ENCODE results near the gene TRPM2.

Gene TRPM2

DNA sequence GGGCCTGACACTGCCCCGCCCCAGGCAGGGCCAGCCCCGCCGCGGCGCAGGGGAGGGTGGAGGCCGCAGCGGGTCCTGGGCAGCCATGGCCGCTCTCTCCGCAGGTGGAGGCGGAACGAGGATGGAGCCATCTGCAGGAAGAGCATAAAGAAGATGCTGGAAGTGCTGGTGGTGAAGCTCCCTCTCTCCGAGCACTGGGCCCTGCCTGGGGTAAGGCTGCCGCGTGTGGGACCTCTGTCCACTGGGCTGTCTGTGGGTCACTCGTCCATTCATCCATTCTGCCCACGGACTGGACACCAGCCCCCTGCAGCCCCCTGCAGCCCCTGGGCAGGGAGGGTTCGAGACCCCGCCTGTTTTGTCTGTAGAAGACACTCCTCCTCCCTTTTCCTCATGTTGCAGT lies 83.5 kb downstream of the TRPM2 start:
- no peak overlapping the region for H3K4me3 ChIP-seq (ENCODE audit: low read depth, low read length)
- no peaks in the 10 kb centered on the region for H3K27me3 ChIP-seq (ENCODE audit: insufficient read depth, low read depth, severe bottlenecking)
- TF ChIP-seq, protein P1, sequence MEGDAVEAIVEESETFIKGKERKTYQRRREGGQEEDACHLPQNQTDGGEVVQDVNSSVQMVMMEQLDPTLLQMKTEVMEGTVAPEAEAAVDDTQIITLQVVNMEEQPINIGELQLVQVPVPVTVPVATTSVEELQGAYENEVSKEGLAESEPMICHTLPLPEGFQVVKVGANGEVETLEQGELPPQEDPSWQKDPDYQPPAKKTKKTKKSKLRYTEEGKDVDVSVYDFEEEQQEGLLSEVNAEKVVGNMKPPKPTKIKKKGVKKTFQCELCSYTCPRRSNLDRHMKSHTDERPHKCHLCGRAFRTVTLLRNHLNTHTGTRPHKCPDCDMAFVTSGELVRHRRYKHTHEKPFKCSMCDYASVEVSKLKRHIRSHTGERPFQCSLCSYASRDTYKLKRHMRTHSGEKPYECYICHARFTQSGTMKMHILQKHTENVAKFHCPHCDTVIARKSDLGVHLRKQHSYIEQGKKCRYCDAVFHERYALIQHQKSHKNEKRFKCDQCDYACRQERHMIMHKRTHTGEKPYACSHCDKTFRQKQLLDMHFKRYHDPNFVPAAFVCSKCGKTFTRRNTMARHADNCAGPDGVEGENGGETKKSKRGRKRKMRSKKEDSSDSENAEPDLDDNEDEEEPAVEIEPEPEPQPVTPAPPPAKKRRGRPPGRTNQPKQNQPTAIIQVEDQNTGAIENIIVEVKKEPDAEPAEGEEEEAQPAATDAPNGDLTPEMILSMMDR (IDR thresholded peaks at IDR 0.05; ENCODE audit: low read depth, low read length), result no peak
- H3K27ac ChIP-seq, result no peak overlapping the region
- no peaks in the 10 kb centered on the region for H3K9me3 ChIP-seq (ENCODE audit: severe bottlenecking)
- peak; percentile 5 for DNase-seq
- H3K36me3 ChIP-seq, result no peaks in the 10 kb centered on the region

GRCh38 chr21:44437371-44437695 lies 83.9 kb downstream of the TRPM2 start:
- DNase-seq, result no peak
- no peak overlapping the region for H3K27ac ChIP-seq

GRCh38 chr21:44437696-44438431 lies 84.4 kb downstream of the TRPM2 start:
- Histone ChIP-seq H3K9me3 (ENCODE audit: severe bottlenecking) (no peaks in the 10 kb centered on the region), H3K27me3 (ENCODE audit: insufficient read depth, low read depth, severe bottlenecking) (no peaks in the 10 kb centered on the region), H3K36me3 (no peaks in the 10 kb centered on the region), H3K4me3 (ENCODE audit: low read depth, low read length) (no peak overlapping the region), H3K27ac (no peak overlapping the region)
- TF ChIP-seq, protein P1 (IDR thresholded peaks at IDR 0.05; ENCODE audit: low read depth, low read length), result no peak
- DNase-seq, result no peak

More at GRCh38 chr21:44437371-44437695, 83.9 kb downstream of the TRPM2 start:
- no peaks in the 10 kb centered on the region for H3K9me3 ChIP-seq (ENCODE audit: severe bottlenecking)
- H3K27me3 ChIP-seq (ENCODE audit: insufficient read depth, low read depth, severe bottlenecking), result no peaks in the 10 kb centered on the region
- no peaks in the 10 kb centered on the region for H3K36me3 ChIP-seq
- H3K4me3 ChIP-seq (ENCODE audit: low read depth, low read length), result no peak overlapping the region
- TF ChIP-seq, protein P1 (IDR thresholded peaks at IDR 0.05; ENCODE audit: low read depth, low read length), result no peak

GRCh38 chr21:44438531-44439210 lies 85.2 kb downstream of the TRPM2 start:
- DNase-seq, result no peak
- no peaks in the 10 kb centered on the region for H3K27me3 ChIP-seq (ENCODE audit: insufficient read depth, low read depth, severe bottlenecking)
- H3K9me3 ChIP-seq (ENCODE audit: severe bottlenecking), result no peaks in the 10 kb centered on the region
- H3K27ac ChIP-seq, result no peak overlapping the region
- no peak overlapping the region for H3K4me3 ChIP-seq (ENCODE audit: low read depth, low read length)
- H3K36me3 ChIP-seq, result no peaks in the 10 kb centered on the region
- TF ChIP-seq, protein P1 (IDR thresholded peaks at IDR 0.05; ENCODE audit: low read depth, low read length), result no peak

GRCh38 chr21:44439211-44439600 lies 85.8 kb downstream of the TRPM2 start:
- DNase-seq, result no peak
- Histone ChIP-seq H3K27ac (no peak overlapping the region), H3K36me3 (no peaks in the 10 kb centered on the region), H3K4me3 (ENCODE audit: low read depth, low read length) (no peak overlapping the region), H3K9me3 (ENCODE audit: severe bottlenecking) (no peaks in the 10 kb centered on the region), H3K27me3 (ENCODE audit: insufficient read depth, low read depth, severe bottlenecking) (no peaks in the 10 kb centered on the region)
- TF ChIP-seq, protein P1 (IDR thresholded peaks at IDR 0.05; ENCODE audit: low read depth, low read length), result peak; percentile 38
